ENCODE measurements around the gene ADGRF1.
"Not testable (repeated sequence)": the region's sequence is repeated elsewhere in the genome, so short reads cannot be mapped to it uniquely, and the experiment has no call there.

Gene ADGRF1

DNA sequence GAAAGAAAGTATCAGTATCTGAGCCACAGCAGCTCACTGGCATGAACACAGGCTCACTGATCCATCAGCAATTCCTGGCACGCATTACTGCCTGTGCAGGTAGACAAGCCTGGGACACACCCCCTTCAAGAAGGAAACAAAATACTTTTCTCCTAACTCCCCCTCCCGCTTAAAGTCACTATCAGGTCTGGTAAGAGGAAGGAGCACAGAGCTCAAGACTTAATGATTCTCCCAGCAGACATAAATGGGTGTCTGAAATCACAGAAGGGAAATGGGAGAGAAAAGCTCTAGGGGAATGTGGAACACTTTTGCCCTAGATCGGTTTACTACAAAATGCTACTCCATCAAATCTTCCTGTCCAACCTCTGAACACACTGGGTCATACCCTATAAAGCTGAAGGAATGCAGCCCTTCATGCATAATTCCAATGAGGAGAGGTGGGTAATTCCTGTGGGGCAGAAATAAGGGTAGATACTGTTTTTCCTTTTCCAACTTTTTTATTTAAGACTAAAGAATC is at the start of gene ADGRF1:
Gene ADGRF1, minus strand, starts transcription at position 58 of the 517 bp plus-strand sequence. CDS start 13,271 bp downstream, outside the sequence.
- no peaks in the 10 kb centered on the region for H3K36me3 ChIP-seq (ENCODE audit: control insufficient read depth, insufficient read depth, low read length)
- no peaks in the 10 kb centered on the region for H3K9me3 ChIP-seq (ENCODE audit: control insufficient read depth, insufficient read depth, low read depth, low read length)
- no peak within 1 kb of the TSS for H3K4me3 ChIP-seq (ENCODE audit: low read depth, low read length)
- H3K4me1 ChIP-seq (ENCODE audit: control insufficient read depth, insufficient read depth, low read length): peaks cover 23% of the 10 kb centered on the region
- no peaks in the 10 kb centered on the region for H3K27me3 ChIP-seq (ENCODE audit: control insufficient read depth, insufficient read depth, low read length)
- no peak within 1 kb of the TSS for H3K9ac ChIP-seq (ENCODE audit: low read length)
- H3K27ac ChIP-seq (ENCODE audit: low read depth, low read length): no peak within 1 kb of the TSS

DNA sequence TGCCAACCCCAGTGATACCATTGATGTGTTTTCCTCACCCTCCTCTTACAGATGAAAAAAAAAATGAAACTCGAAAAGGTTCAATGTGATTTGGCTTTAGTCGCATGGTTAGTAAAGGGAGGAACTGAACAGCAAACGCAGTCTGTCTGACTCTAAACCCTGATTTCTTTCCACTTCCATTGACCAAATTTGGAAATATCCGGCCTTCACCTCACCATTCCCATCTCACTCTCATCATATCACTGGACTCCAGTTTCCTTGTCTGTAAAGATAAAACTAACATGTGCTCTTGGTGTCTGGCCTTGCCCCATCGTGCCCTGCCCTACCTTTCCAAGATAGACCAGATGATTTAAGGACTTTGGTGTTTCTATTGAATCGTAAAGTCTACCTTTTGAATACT is 48.7 kb upstream of the ADGRF1 start:
- no peaks in the 10 kb centered on the region for H3K36me3 ChIP-seq (ENCODE audit: control insufficient read depth, insufficient read depth, low read length)
- H3K9me3 ChIP-seq (ENCODE audit: control insufficient read depth, insufficient read depth, low read depth, low read length): no peaks in the 10 kb centered on the region
- no peak overlapping the region for H3K9ac ChIP-seq (ENCODE audit: low read length)
- H3K4me1 ChIP-seq (ENCODE audit: control insufficient read depth, insufficient read depth, low read length): peaks cover 5% of the 10 kb centered on the region; the same call in 1 of the 2 replicates
- H3K4me3 ChIP-seq (ENCODE audit: low read depth, low read length): no peak overlapping the region
- no peaks in the 10 kb centered on the region for H3K27me3 ChIP-seq (ENCODE audit: control insufficient read depth, insufficient read depth, low read length)
- H3K27ac ChIP-seq (ENCODE audit: low read depth, low read length): no peak overlapping the region

DNA sequence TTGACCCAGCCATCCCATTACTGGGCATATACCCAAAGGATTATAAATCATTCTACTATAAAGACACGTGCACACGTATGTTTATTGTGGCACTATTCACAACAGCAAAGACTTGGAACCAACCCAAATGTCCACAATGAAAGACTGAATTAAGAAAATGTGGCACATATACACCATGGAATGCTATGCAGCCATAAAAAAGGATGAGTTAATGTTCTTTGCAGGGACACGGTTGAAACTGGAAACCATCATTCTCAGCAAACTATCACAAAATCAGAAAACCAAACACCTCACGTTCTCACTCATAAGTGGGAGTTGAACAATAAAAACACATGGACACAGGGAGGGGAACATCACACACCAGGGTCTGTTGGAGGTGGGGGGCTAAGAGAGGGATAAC is 47.3 kb upstream of the ADGRF1 start:
- not testable (repeated sequence) for H3K4me3 ChIP-seq (ENCODE audit: low read depth, low read length); H3K27me3 ChIP-seq (ENCODE audit: control insufficient read depth, insufficient read depth, low read length); H3K9me3 ChIP-seq (ENCODE audit: control insufficient read depth, insufficient read depth, low read depth, low read length); H3K36me3 ChIP-seq (ENCODE audit: control insufficient read depth, insufficient read depth, low read length); H3K4me1 ChIP-seq (ENCODE audit: control insufficient read depth, insufficient read depth, low read length); H3K9ac ChIP-seq (ENCODE audit: low read length); H3K27ac ChIP-seq (ENCODE audit: low read depth, low read length)

- no peaks in the 10 kb centered on the region for H3K36me3 ChIP-seq (ENCODE audit: control insufficient read depth, insufficient read depth, low read length)
- H3K4me1 ChIP-seq (ENCODE audit: control insufficient read depth, insufficient read depth, low read length): no peaks in the 10 kb centered on the region
- H3K27me3 ChIP-seq (ENCODE audit: control insufficient read depth, insufficient read depth, low read length): no peaks in the 10 kb centered on the region
- H3K9ac ChIP-seq (ENCODE audit: low read length): no peak overlapping the region
- no peaks in the 10 kb centered on the region for H3K9me3 ChIP-seq (ENCODE audit: control insufficient read depth, insufficient read depth, low read depth, low read length)
- H3K4me3 ChIP-seq (ENCODE audit: low read depth, low read length): no peak overlapping the region
- no peak overlapping the region for H3K27ac ChIP-seq (ENCODE audit: low read depth, low read length)
Observed at GRCh38 chr6:47086051-47086770, 44.1 kb upstream of the ADGRF1 start.

GRCh38 chr6:47084610-47085009 is 42.5 kb upstream of the ADGRF1 start:
- no peak overlapping the region for H3K9ac ChIP-seq (ENCODE audit: low read length)
- H3K4me1 ChIP-seq (ENCODE audit: control insufficient read depth, insufficient read depth, low read length): no peaks in the 10 kb centered on the region

DNA sequence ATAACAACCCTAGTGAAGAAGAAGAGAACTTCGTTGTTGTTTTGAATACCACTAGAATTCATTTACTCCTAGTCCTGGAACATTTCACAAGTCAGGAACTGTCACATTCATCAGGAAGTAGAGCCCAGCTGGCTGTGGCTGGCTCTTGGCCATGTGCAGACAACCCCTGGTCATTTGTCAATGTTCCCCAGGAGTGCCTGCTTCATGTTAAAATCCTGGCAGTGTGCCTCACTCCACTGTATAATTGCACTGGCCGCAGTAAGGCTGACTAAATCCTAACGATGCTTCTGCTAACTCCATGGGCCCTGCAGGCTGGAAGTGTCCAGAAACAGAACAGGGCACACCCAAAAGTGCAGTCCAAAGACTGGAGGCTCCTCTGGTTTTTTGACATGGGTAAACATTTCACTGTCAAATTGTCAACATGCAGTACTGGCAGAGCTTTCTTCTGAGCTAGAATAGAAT is 41.5 kb upstream of the ADGRF1 start:
- no peaks in the 10 kb centered on the region for H3K4me1 ChIP-seq (ENCODE audit: control insufficient read depth, insufficient read depth, low read length)

More at GRCh38 chr6:47084610-47085009, 42.5 kb upstream of the ADGRF1 start:
- no peaks in the 10 kb centered on the region for H3K9me3 ChIP-seq (ENCODE audit: control insufficient read depth, insufficient read depth, low read depth, low read length)
- no peak overlapping the region for H3K4me3 ChIP-seq (ENCODE audit: low read depth, low read length)
- H3K27ac ChIP-seq (ENCODE audit: low read depth, low read length): no peak overlapping the region
- H3K27me3 ChIP-seq (ENCODE audit: control insufficient read depth, insufficient read depth, low read length): no peaks in the 10 kb centered on the region
- no peaks in the 10 kb centered on the region for H3K36me3 ChIP-seq (ENCODE audit: control insufficient read depth, insufficient read depth, low read length)

GRCh38 chr6:47080083-47080596 is 38.0 kb upstream of the ADGRF1 start:
- Histone ChIP-seq H3K27me3 (ENCODE audit: control insufficient read depth, insufficient read depth, low read length) (no peaks in the 10 kb centered on the region), H3K4me1 (ENCODE audit: control insufficient read depth, insufficient read depth, low read length) (no peaks in the 10 kb centered on the region), H3K9ac (ENCODE audit: low read length) (no peak overlapping the region), H3K27ac (ENCODE audit: low read depth, low read length) (no peak overlapping the region), H3K36me3 (ENCODE audit: control insufficient read depth, insufficient read depth, low read length) (no peaks in the 10 kb centered on the region), H3K9me3 (ENCODE audit: control insufficient read depth, insufficient read depth, low read depth, low read length) (no peaks in the 10 kb centered on the region), H3K4me3 (ENCODE audit: low read depth, low read length) (no peak overlapping the region)

More for the DNA sequence above, 41.5 kb upstream of the ADGRF1 start:
- Histone ChIP-seq H3K36me3 (ENCODE audit: control insufficient read depth, insufficient read depth, low read length) (no peaks in the 10 kb centered on the region), H3K27me3 (ENCODE audit: control insufficient read depth, insufficient read depth, low read length) (no peaks in the 10 kb centered on the region), H3K9ac (ENCODE audit: low read length) (no peak overlapping the region), H3K27ac (ENCODE audit: low read depth, low read length) (no peak overlapping the region), H3K4me3 (ENCODE audit: low read depth, low read length) (no peak overlapping the region), H3K9me3 (ENCODE audit: control insufficient read depth, insufficient read depth, low read depth, low read length) (no peaks in the 10 kb centered on the region)

- no peaks in the 10 kb centered on the region for H3K9me3 ChIP-seq (ENCODE audit: control insufficient read depth, insufficient read depth, low read depth, low read length)
- H3K4me1 ChIP-seq (ENCODE audit: control insufficient read depth, insufficient read depth, low read length): no peaks in the 10 kb centered on the region
- no peak overlapping the region for H3K27ac ChIP-seq (ENCODE audit: low read depth, low read length)
- no peaks in the 10 kb centered on the region for H3K36me3 ChIP-seq (ENCODE audit: control insufficient read depth, insufficient read depth, low read length)
- H3K9ac ChIP-seq (ENCODE audit: low read length): no peak overlapping the region
- H3K4me3 ChIP-seq (ENCODE audit: low read depth, low read length): no peak overlapping the region
- no peaks in the 10 kb centered on the region for H3K27me3 ChIP-seq (ENCODE audit: control insufficient read depth, insufficient read depth, low read length)
Observed at GRCh38 chr6:47079638-47080037, 37.5 kb upstream of the ADGRF1 start.

DNA sequence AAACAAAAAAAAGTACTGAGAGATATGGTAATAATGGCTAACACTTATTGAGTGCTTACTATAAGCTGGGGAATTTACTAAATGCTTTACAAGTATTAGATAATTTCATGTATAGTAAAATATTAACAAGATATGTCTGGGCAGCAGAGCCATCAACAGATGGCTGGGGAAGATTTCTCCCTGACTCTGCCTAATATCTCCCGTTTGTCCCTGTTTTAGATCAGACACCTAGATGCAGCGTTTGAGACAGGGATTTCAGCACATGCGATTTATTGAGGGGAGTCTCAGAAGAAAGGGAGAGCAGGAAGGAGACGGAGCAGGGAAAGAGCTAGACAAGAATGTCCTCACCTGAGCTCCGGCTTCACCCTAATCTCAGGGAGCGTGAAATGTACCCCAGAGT is 36.9 kb upstream of the ADGRF1 start:
- Histone ChIP-seq H3K9me3 (ENCODE audit: control insufficient read depth, insufficient read depth, low read depth, low read length) (no peaks in the 10 kb centered on the region), H3K36me3 (ENCODE audit: control insufficient read depth, insufficient read depth, low read length) (no peaks in the 10 kb centered on the region), H3K27ac (ENCODE audit: low read depth, low read length) (no peak overlapping the region), H3K4me3 (ENCODE audit: low read depth, low read length) (no peak overlapping the region), H3K27me3 (ENCODE audit: control insufficient read depth, insufficient read depth, low read length) (no peaks in the 10 kb centered on the region), H3K4me1 (ENCODE audit: control insufficient read depth, insufficient read depth, low read length) (no peaks in the 10 kb centered on the region), H3K9ac (ENCODE audit: low read length) (no peak overlapping the region)

GRCh38 chr6:47076422-47077344 is 34.6 kb upstream of the ADGRF1 start:
- no peaks in the 10 kb centered on the region for H3K36me3 ChIP-seq (ENCODE audit: control insufficient read depth, insufficient read depth, low read length)
- no peak overlapping the region for H3K9ac ChIP-seq (ENCODE audit: low read length)
- no peak overlapping the region for H3K4me3 ChIP-seq (ENCODE audit: low read depth, low read length)
- no peaks in the 10 kb centered on the region for H3K4me1 ChIP-seq (ENCODE audit: control insufficient read depth, insufficient read depth, low read length)
- no peaks in the 10 kb centered on the region for H3K9me3 ChIP-seq (ENCODE audit: control insufficient read depth, insufficient read depth, low read depth, low read length)
- no peaks in the 10 kb centered on the region for H3K27me3 ChIP-seq (ENCODE audit: control insufficient read depth, insufficient read depth, low read length)
- H3K27ac ChIP-seq (ENCODE audit: low read depth, low read length): no peak overlapping the region

All from HUES6 (cell line).